HG03469 (cell line): ENCODE data around the gene PGLYRP2.

ENCODE experiments used
- ATAC-seq: cut with Tn5 transposase; IDR thresholded peaks from one replicate; pipeline ENCODE4 v1.9.1; 2021; ENCODE audit warnings: mild to moderate bottlenecking, moderate library complexity, moderate number of reproducible peaks; ENCODE audit not compliant: unreplicated experiment

Gene PGLYRP2

GRCh38 chr19:15442142-15442920, 37.0 kb downstream of the PGLYRP2 start:
- no peak for ATAC-seq

- no peak for ATAC-seq
Measured at GRCh38 chr19:15441317-15441716, 38.0 kb downstream of the PGLYRP2 start.

GRCh38 chr19:15439821-15440641, 39.3 kb downstream of the PGLYRP2 start:
- ATAC-seq = no peak

- ATAC-seq = no peak
Measured at GRCh38 chr19:15439078-15439799, 40.1 kb downstream of the PGLYRP2 start.

GRCh38 chr19:15438577-15438976, 40.7 kb downstream of the PGLYRP2 start:
- ATAC-seq = no peak

- no peak for ATAC-seq
Measured at GRCh38 chr19:15438124-15438496, 41.2 kb downstream of the PGLYRP2 start.

GRCh38 chr19:15437355-15438123, 41.8 kb downstream of the PGLYRP2 start:
- no peak for ATAC-seq

- no peak for ATAC-seq
Measured at GRCh38 chr19:15436826-15437110, 42.5 kb downstream of the PGLYRP2 start.

- ATAC-seq = no peak
Measured at GRCh38 chr19:15436012-15436825, 43.1 kb downstream of the PGLYRP2 start.

GRCh38 chr19:15433519-15434069, 45.7 kb downstream of the PGLYRP2 start:
- ATAC-seq = no peak

GRCh38 chr19:15432629-15433518, 46.4 kb downstream of the PGLYRP2 start:
- ATAC-seq = no peak

GRCh38 chr19:15432018-15432494, 47.2 kb downstream of the PGLYRP2 start:
- ATAC-seq = no peak

- no peak for ATAC-seq
Measured at GRCh38 chr19:15431396-15432017, 47.8 kb downstream of the PGLYRP2 start.

- no peak for ATAC-seq
Measured at GRCh38 chr19:15430526-15431120, 48.7 kb downstream of the PGLYRP2 start.

GRCh38 chr19:15429825-15430467, 49.4 kb downstream of the PGLYRP2 start:
- ATAC-seq = no peak

GRCh38 chr19:15428956-15429824, 50.1 kb downstream of the PGLYRP2 start:
- no peak for ATAC-seq
